ENCODE data around the gene DSCAM. TPM values are rescaled to one million over a fixed set of nuclear protein-coding genes. Genes with fewer than 3 reads are reported as not detected.

DSCAM gene
- total RNA-seq, 6 experiments from 2014 or later, result 1.0 to 1.3 (median 1.1) TPM

DNA sequence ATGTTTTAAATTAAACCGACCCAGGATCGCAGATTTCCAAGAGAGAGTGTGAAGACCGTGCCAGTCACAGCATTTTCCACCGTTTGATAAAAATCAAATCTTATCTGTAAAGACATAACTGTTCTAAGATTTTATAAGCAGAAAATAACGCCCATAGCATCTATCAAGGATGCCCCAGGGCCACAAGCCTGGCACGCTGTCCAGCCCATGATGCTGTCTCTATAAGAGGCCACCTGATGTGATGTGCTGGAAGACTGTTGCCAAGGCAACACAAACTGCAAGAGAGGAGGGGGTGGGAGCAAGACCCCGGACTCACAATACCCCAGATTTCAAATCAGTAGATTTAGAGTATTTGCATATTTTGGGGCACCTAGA lies 116.5 kb downstream of the DSCAM start:
- Mint-ChIP-seq H3K4me3 (peak overlapping the region; percentile 52), H3K27me3 (ENCODE audit: insufficient read depth) (no peaks in the 10 kb centered on the region), H3K9me3 (peaks cover 24% of the 10 kb centered on the region), H3K27ac (peak overlapping the region; percentile 70), H3K36me3 (ENCODE audit: low read depth) (peaks cover 7% of the 10 kb centered on the region), H3K4me1 (ENCODE audit: low read depth) (peaks cover 50% of the 10 kb centered on the region)
- TF ChIP-seq, protein P1, sequence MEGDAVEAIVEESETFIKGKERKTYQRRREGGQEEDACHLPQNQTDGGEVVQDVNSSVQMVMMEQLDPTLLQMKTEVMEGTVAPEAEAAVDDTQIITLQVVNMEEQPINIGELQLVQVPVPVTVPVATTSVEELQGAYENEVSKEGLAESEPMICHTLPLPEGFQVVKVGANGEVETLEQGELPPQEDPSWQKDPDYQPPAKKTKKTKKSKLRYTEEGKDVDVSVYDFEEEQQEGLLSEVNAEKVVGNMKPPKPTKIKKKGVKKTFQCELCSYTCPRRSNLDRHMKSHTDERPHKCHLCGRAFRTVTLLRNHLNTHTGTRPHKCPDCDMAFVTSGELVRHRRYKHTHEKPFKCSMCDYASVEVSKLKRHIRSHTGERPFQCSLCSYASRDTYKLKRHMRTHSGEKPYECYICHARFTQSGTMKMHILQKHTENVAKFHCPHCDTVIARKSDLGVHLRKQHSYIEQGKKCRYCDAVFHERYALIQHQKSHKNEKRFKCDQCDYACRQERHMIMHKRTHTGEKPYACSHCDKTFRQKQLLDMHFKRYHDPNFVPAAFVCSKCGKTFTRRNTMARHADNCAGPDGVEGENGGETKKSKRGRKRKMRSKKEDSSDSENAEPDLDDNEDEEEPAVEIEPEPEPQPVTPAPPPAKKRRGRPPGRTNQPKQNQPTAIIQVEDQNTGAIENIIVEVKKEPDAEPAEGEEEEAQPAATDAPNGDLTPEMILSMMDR (IDR thresholded peaks at IDR 0.05), result no peak
- DNase-seq, result no peak

DNA sequence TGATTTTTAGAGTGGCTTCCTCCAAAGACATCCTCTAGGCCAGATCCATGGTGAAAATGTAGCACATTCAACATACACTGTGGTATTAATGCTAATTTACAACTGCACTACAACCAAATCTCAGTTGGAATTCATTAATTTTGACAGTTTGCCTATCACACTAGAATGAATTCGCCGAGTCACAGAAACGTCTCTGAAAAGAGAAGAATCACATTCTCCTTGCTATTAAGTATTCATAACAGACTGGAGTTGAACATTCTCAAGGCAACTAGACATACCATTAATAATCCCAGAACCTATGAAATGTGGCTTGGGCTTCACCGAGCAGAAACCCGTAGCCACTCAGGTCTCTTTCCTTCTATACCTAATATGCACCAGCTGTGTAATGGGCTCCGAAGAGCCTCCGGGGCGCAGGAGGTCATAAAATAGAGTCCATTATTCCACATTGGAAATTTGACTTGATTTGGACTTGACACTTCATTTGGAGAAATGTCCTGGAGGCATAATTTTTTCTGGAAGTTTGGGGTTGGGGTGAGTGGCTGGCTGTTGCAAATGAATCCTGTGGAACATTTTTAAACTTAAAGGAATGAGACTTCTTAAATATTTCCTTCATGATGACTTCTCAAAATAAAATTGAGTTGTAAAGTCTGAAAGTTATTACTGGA lies 117.1 kb downstream of the DSCAM start:
- peak overlapping the region; percentile 52 for H3K4me3 Mint-ChIP-seq
- no peaks in the 10 kb centered on the region for H3K27me3 Mint-ChIP-seq (ENCODE audit: insufficient read depth)
- peak overlapping the region; percentile 70 for H3K27ac Mint-ChIP-seq
- peaks cover 7% of the 10 kb centered on the region for H3K36me3 Mint-ChIP-seq (ENCODE audit: low read depth)
- peak; percentile 18 for DNase-seq
- peaks cover 21% of the 10 kb centered on the region for H3K9me3 Mint-ChIP-seq
- TF ChIP-seq, protein P1 (IDR thresholded peaks at IDR 0.05), result no peak
- peaks cover 50% of the 10 kb centered on the region for H3K4me1 Mint-ChIP-seq (ENCODE audit: low read depth)

DNA sequence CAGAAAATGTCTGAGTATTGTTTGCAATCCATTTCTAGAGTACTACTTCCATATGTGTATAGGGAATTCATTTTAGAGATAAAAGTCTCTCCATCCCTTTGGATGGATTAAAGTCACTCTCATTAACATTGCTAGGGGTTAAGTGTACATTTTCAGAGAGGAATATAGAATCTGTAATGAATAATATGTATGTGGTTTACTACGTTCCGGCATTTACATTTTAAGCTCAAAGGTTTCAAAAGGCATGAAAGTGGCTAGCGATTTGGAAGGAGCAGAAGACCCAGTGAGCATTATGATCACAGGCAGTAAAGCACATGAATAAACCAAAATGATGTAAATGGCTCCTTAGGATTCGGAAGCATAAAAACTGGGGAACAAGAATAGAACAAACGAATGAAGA lies 123.0 kb downstream of the DSCAM start:
- Mint-ChIP-seq H3K27me3 (ENCODE audit: insufficient read depth) (no peaks in the 10 kb centered on the region), H3K36me3 (ENCODE audit: low read depth) (peaks cover 35% of the 10 kb centered on the region)
- TF ChIP-seq, protein P1 (IDR thresholded peaks at IDR 0.05), result no peak

DNA sequence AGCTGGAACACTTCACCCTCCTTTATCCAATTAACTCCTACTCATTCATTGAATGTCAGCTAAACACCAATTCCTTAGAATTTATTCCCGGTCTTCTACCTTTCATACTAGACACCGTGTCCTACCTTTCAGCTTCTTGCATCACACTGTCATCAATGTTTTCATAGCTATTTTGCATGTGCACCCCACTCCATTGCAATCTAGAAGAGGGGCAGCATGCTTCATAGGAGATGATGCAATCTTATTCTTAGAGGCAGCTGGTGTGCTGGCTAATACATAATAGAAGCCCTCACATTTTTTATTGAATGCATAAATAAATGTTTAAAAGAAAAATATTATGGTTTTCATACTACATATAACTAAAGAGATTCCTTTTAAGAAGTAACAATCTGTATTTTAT lies 123.6 kb downstream of the DSCAM start:
- Mint-ChIP-seq H3K9me3 (peaks cover 51% of the 10 kb centered on the region), H3K4me3 (no peak overlapping the region), H3K27ac (no peak overlapping the region), H3K4me1 (ENCODE audit: low read depth) (peaks cover 7% of the 10 kb centered on the region; the same call in 1 of the 2 replicates), H3K27me3 (ENCODE audit: insufficient read depth) (no peaks in the 10 kb centered on the region), H3K36me3 (ENCODE audit: low read depth) (peaks cover 37% of the 10 kb centered on the region)
- no peak for DNase-seq
- TF ChIP-seq, protein P1 (IDR thresholded peaks at IDR 0.05), result no peak

More for the DNA sequence above, 123.0 kb downstream of the DSCAM start:
- no peak overlapping the region for H3K27ac Mint-ChIP-seq
- H3K4me3 Mint-ChIP-seq, result no peak overlapping the region
- no peak for DNase-seq
- H3K9me3 Mint-ChIP-seq, result peaks cover 48% of the 10 kb centered on the region
- peaks cover 9% of the 10 kb centered on the region for H3K4me1 Mint-ChIP-seq (ENCODE audit: low read depth)

DNA sequence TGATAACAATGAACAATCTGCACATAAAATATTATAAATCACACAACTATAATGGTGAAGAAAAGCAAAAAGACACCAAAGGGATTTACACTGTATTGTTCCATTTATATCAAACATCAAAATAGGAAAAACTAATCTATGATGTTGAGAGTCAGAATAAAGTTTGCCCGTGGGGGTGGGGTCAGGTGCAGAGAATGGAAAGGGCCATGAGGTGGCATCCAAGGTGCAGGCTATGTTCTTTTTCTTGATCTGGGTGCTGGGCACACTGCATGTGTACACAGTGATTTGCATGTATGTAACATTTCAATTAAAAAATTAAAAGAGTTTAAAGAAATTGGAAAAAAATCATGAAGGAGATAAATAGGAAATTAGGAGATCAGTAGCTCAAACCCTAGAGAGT lies 127.3 kb downstream of the DSCAM start:
- no peak overlapping the region for H3K27ac Mint-ChIP-seq
- peaks cover 25% of the 10 kb centered on the region for H3K4me1 Mint-ChIP-seq (ENCODE audit: low read depth)
- H3K4me3 Mint-ChIP-seq, result no peak overlapping the region
- H3K27me3 Mint-ChIP-seq (ENCODE audit: insufficient read depth), result no peaks in the 10 kb centered on the region
- TF ChIP-seq, protein P1 (IDR thresholded peaks at IDR 0.05), result no peak
- peaks cover 55% of the 10 kb centered on the region for H3K9me3 Mint-ChIP-seq
- no peak for DNase-seq
- peaks cover 46% of the 10 kb centered on the region for H3K36me3 Mint-ChIP-seq (ENCODE audit: low read depth)

Measured in HFFc6 (cell line).